Body of pancreas (tissue), 4 donors: Measurements from ENCODE around the gene KIF13A.

Experiments used
- POLR2A ChIP-seq, 3 donors: fragments of 450-650 bp; IDR thresholded peaks; one replicate each; pipeline ENCODE4 v1.6.1; 2016; ENCODE audit warnings: antibody characterized with exemption in 3 of 3, mild to moderate bottlenecking in 2 of 3
- TF ChIP-seq, protein P1 (sequence below), 7 experiments: fragments of 450-650 bp in 4 of 7; fragments of 200-600 bp in 3 of 7; sonication (generic) in 3 of 7; IDR thresholded peaks; one replicate each; pipeline ENCODE4 v1.5.1; 2016 to 2019; ENCODE audit warnings: antibody characterized with exemption in 7 of 7

DNA sequence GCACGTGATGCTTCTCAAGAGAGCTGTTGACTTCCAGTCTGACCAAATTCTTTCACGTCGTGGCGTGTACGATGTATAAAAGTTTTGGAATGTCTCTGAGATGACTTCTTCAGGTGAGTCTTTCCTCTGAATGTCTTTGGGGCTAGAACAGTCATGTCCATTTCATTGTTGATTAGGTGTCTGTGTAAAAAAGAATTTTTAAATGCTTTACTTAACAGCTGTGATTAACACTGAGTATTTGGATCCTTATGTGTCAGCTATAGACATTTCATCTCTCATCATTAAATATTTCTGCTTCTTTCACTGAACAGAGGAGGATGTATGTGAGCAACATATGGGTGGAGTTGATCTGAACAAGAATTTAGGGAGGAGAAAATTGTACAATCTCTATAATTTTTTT is 29.3 kb upstream of the KIF13A start:
- TF ChIP-seq, protein P1, sequence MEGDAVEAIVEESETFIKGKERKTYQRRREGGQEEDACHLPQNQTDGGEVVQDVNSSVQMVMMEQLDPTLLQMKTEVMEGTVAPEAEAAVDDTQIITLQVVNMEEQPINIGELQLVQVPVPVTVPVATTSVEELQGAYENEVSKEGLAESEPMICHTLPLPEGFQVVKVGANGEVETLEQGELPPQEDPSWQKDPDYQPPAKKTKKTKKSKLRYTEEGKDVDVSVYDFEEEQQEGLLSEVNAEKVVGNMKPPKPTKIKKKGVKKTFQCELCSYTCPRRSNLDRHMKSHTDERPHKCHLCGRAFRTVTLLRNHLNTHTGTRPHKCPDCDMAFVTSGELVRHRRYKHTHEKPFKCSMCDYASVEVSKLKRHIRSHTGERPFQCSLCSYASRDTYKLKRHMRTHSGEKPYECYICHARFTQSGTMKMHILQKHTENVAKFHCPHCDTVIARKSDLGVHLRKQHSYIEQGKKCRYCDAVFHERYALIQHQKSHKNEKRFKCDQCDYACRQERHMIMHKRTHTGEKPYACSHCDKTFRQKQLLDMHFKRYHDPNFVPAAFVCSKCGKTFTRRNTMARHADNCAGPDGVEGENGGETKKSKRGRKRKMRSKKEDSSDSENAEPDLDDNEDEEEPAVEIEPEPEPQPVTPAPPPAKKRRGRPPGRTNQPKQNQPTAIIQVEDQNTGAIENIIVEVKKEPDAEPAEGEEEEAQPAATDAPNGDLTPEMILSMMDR (IDR thresholded peaks at IDR 0.05), result no peak
- TF ChIP-seq POLR2A (IDR thresholded peaks at IDR 0.05), result no peak
